MV-4-11 (cell line): ENCODE measurements around the gene PRKAG2.
A peak's percentile ranks its signal among the peaks of the same experiment; 100 is the strongest.

Source experiments
- DNase-seq: peaks from one replicate; lab custom pipeline; 2025; lab: John Stamatoyannopoulos, UW

The PRKAG2 gene

GRCh38 chr7:151744656-151745638 lies 132.0 kb downstream of the PRKAG2 start:
- DNase-seq, result peak; percentile 70

GRCh38 chr7:151744051-151744580 lies 132.8 kb downstream of the PRKAG2 start:
- DNase-seq, result no peak

GRCh38 chr7:151743481-151743983 lies 133.4 kb downstream of the PRKAG2 start:
- no peak for DNase-seq

GRCh38 chr7:151742713-151743480 lies 134.0 kb downstream of the PRKAG2 start:
- DNase-seq, result no peak

GRCh38 chr7:151741585-151741984 lies 135.3 kb downstream of the PRKAG2 start:
- no peak for DNase-seq

GRCh38 chr7:151740081-151740851 lies 136.6 kb downstream of the PRKAG2 start:
- no peak for DNase-seq

GRCh38 chr7:151738925-151739324 lies 138.0 kb downstream of the PRKAG2 start:
- DNase-seq, result no peak

GRCh38 chr7:151736403-151736909 lies 140.5 kb downstream of the PRKAG2 start:
- DNase-seq, result no peak

GRCh38 chr7:151735851-151736402 lies 141.0 kb downstream of the PRKAG2 start:
- no peak for DNase-seq

- DNase-seq, result no peak
These were observed 141.6 kb downstream of the PRKAG2 start for GRCh38 chr7:151735186-151735850.

GRCh38 chr7:151732834-151733592 lies 143.9 kb downstream of the PRKAG2 start:
- no peak for DNase-seq

- no peak for DNase-seq
These were observed 144.6 kb downstream of the PRKAG2 start for GRCh38 chr7:151732292-151732691.

- DNase-seq, result no peak
These were observed 145.9 kb downstream of the PRKAG2 start for GRCh38 chr7:151731022-151731441.

GRCh38 chr7:151730591-151730990 lies 146.3 kb downstream of the PRKAG2 start:
- DNase-seq, result no peak

GRCh38 chr7:151729521-151729921 lies 147.4 kb downstream of the PRKAG2 start:
- no peak for DNase-seq

GRCh38 chr7:151728746-151729145 lies 148.2 kb downstream of the PRKAG2 start:
- no peak for DNase-seq

GRCh38 chr7:151728286-151728660 lies 148.6 kb downstream of the PRKAG2 start:
- no peak for DNase-seq

GRCh38 chr7:151727579-151728285 lies 149.2 kb downstream of the PRKAG2 start:
- peak; percentile 80 for DNase-seq
